Ascending aorta (tissue), 2 donors: Measurements from ENCODE around the gene NSUN3. TPM values are rescaled to one million over a fixed set of nuclear protein-coding genes. Genes with fewer than 3 reads are reported as not detected.
A peak's percentile ranks its signal among the peaks of the same experiment; 100 is the strongest.

ENCODE experiments used
- DNase-seq, 2 donors: peaks; one replicate each; pipeline ENCODE4 v3.0.0-alpha.2; 2019; ENCODE audit warnings: low spot score in 2 of 2
- H3K27ac ChIP-seq, 2 donors: fragments of 200-600 bp; sonication (generic); one replicate each; pipeline ENCODE4 v1.5.1; 2016 to 2017; ENCODE audit warnings: mild to moderate bottlenecking in 1 of 2
- H3K27me3 ChIP-seq: fragments of 200-600 bp; sonication (generic); one replicate; pipeline ENCODE4 v1.5.1; 2017
- H3K36me3 ChIP-seq, 2 donors: fragments of 200-600 bp; sonication (generic); one replicate each; pipeline ENCODE4 v1.5.1; 2016
- H3K4me1 ChIP-seq, 2 donors: fragments of 200-600 bp; sonication (generic); one replicate each; pipeline ENCODE4 v1.5.1; 2016 to 2017; ENCODE audit warnings: mild to moderate bottlenecking in 1 of 2
- H3K4me3 ChIP-seq, 2 donors: fragments of 200-600 bp; sonication (generic); one replicate each; pipeline ENCODE4 v1.5.1; 2016 to 2017; ENCODE audit warnings: mild to moderate bottlenecking in 1 of 2
- H3K9me3 ChIP-seq, 2 donors: fragments of 200-600 bp; sonication (generic); one replicate each; pipeline ENCODE4 v1.5.1; 2016
- intact Hi-C: fragments of 100-400 bp; cut with DNase I; formaldehyde crosslinking; loops from one replicate; pipeline ENCODE4 v1.15.1; 2023
- total RNA-seq: library from RNA; depleted of rRNA; stranded (reverse); fragments of >200 nt; gene quantifications from one replicate; pipeline ENCODE4 v1.1.0, GENCODE V29; 2016
- TF ChIP-seq, protein P1 (sequence below), 3 experiments: fragments of 200-600 bp in 2 of 3; fragments of 450-650 bp in 1 of 3; sonication (generic) in 2 of 3; IDR thresholded peaks; one replicate each; pipeline ENCODE4 v1.5.1; 2016 to 2019; ENCODE audit warnings: antibody characterized with exemption in 3 of 3, mild to moderate bottlenecking in 1 of 3, moderate library complexity in 1 of 3

NSUN3 gene
- total RNA-seq, 1 donor from 2014 or later, result 17.1 TPM

DNA sequence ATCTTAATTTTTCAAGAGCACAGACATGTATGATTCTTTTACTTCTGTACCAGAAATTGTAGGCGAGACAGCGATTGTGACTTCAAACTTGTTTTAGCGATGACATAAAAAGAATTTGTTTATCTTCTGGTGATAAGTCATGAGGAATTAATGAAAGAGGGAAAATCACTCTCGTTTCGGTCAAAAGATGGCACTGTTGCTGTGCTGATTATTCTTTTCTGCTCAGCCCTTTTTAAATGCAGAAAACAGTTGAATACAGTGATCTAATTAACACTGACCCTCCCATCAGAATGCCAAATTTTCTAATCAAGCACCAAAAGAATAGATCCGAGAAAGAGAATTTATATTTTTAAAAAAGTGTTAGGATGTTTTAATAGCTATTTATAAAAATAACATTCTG is 52.6 kb downstream of the NSUN3 start:
- H3K27ac ChIP-seq, result no peak overlapping the region
- no peaks in the 10 kb centered on the region for H3K9me3 ChIP-seq
- no peak for DNase-seq
- H3K4me3 ChIP-seq, result no peak overlapping the region
- intact Hi-C loops, result no loop called here
- TF ChIP-seq, protein P1, sequence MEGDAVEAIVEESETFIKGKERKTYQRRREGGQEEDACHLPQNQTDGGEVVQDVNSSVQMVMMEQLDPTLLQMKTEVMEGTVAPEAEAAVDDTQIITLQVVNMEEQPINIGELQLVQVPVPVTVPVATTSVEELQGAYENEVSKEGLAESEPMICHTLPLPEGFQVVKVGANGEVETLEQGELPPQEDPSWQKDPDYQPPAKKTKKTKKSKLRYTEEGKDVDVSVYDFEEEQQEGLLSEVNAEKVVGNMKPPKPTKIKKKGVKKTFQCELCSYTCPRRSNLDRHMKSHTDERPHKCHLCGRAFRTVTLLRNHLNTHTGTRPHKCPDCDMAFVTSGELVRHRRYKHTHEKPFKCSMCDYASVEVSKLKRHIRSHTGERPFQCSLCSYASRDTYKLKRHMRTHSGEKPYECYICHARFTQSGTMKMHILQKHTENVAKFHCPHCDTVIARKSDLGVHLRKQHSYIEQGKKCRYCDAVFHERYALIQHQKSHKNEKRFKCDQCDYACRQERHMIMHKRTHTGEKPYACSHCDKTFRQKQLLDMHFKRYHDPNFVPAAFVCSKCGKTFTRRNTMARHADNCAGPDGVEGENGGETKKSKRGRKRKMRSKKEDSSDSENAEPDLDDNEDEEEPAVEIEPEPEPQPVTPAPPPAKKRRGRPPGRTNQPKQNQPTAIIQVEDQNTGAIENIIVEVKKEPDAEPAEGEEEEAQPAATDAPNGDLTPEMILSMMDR (IDR thresholded peaks at IDR 0.05), result peak in 2 of 3 experiments; percentile 4 to 31
- H3K4me1 ChIP-seq, result no peaks in the 10 kb centered on the region
- peaks cover 3 to 7% of the 10 kb centered on the region in 2 donors for H3K36me3 ChIP-seq
- H3K27me3 ChIP-seq, result no peaks in the 10 kb centered on the region

DNA sequence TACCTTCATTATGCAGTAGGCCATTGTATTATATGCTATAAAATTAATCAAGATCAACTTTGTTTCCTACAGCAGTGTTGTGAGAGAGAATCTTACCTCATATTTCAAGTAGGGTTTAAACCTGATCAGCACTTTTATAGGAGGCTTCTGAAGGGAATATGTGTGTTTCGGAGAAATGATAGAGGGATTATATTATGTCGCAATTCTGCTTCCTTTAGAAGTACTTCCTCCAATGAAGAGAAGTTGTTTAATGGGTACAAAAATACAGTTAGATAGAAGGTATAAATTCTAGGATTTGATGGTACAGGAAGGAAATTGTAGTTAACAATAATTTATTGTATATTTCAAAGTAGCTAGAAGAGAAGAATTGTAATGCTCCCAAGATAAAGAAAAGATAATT is 54.9 kb downstream of the NSUN3 start:
- no peak for DNase-seq
- Histone ChIP-seq H3K27me3 (no peaks in the 10 kb centered on the region), H3K4me3 (no peak overlapping the region), H3K4me1 (no peaks in the 10 kb centered on the region), H3K27ac (no peak overlapping the region), H3K9me3 (no peaks in the 10 kb centered on the region), H3K36me3 (peaks cover 0 to under 1% of the 10 kb centered on the region in 2 donors)
- TF ChIP-seq, protein P1 (IDR thresholded peaks at IDR 0.05), result no peak
- intact Hi-C loops, result no loop called here

DNA sequence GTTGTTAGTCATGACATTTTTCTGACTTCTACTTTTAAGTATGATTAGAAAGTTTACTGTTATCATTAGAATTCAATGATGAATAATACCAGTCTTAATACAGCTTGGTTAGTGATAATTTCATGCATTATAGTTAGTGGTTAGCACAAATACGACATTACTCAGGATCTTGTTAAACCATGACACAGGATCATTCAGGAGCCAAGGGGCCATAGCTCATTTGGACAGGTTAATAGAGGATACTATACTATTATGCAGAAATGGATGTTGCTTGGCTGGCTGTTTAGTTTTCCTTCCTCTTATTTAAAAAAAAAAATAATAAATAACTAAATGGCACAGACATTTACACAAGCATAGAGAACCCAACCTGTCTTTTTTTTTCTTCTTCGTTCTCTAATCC is 55.5 kb downstream of the NSUN3 start:
- H3K27me3 ChIP-seq, result no peaks in the 10 kb centered on the region
- no peak for DNase-seq
- no peaks in the 10 kb centered on the region for H3K4me1 ChIP-seq
- H3K4me3 ChIP-seq, result no peak overlapping the region
- intact Hi-C loops, result no loop called here
- TF ChIP-seq, protein P1 (IDR thresholded peaks at IDR 0.05), result no peak
- H3K9me3 ChIP-seq, result no peaks in the 10 kb centered on the region
- no peak overlapping the region for H3K27ac ChIP-seq
- no peaks in the 10 kb centered on the region for H3K36me3 ChIP-seq

DNA sequence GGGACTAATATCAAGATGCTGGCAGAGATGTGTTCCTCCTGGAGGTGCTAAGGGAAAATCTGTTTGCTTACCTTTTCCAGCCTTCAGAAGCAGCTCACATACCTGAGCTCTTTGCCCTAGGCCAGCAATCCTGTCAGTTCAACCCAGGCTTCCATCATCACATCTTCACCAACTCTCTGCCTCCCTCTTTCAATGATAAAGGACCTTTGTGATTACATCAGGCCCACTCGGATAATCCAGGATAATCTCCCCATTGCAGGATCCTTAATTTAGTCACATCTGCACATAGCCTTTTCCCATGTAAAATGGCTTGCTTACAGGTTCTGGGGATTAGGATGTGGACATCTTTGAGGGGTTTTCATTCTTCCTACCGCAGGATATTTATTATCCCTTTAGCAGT is 58.3 kb downstream of the NSUN3 start:
- H3K9me3 ChIP-seq, result no peaks in the 10 kb centered on the region
- H3K36me3 ChIP-seq, result peaks cover 0 to 3% of the 10 kb centered on the region in 2 donors
- TF ChIP-seq, protein P1 (IDR thresholded peaks at IDR 0.05), result no peak
- H3K4me3 ChIP-seq, result no peak overlapping the region
- H3K4me1 ChIP-seq, result no peaks in the 10 kb centered on the region
- no peak for DNase-seq
- intact Hi-C loops, result no loop called here
- H3K27ac ChIP-seq, result no peak overlapping the region
- H3K27me3 ChIP-seq, result no peaks in the 10 kb centered on the region

DNA sequence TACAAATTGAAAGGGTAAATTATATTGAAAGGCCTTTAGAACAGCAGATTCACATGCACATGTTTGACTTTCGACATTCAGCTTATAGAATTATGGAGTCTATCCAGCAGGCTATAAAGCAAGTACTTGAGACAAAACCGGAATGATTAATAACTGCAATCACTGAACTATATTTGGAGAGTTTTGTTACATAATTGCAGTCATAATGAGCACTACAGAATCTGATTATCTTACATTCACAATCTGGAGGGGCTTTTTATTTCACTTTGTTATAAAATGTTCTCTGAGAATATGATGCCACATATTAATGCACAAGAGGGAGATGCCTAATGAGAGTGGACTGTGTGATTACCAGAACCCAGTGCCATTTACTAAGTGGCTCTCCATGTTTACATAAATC is 64.3 kb downstream of the NSUN3 start:
- no peaks in the 10 kb centered on the region for H3K27me3 ChIP-seq
- peaks cover 0 to 22% of the 10 kb centered on the region in 2 donors for H3K36me3 ChIP-seq
- H3K4me3 ChIP-seq, result no peak overlapping the region
- TF ChIP-seq, protein P1 (IDR thresholded peaks at IDR 0.05), result no peak
- no peak for DNase-seq
- H3K9me3 ChIP-seq, result no peaks in the 10 kb centered on the region
- no peak overlapping the region for H3K27ac ChIP-seq
- no peaks in the 10 kb centered on the region for H3K4me1 ChIP-seq
- intact Hi-C loops, result no loop called here

DNA sequence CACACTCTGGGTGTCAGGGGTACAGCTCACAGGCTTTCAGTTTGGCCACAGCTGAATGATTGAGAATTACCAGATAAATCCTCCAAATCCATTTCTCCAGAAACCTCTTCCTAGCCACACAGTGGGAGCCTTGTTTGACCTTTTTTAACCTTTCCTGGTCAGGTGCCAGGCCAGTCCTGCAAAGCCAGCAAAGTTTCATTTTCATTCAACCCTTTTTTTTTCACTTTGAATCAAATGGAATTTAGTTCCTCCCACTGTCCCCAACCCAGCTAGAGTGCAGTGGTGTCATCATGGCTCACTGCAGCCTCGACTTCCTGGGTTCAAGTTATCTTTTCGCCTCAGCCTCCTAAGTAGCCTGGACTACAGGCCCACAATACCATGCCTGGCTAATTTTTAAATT is 67.8 kb downstream of the NSUN3 start:
- Histone ChIP-seq H3K27ac (no peak overlapping the region), H3K4me1 (no peaks in the 10 kb centered on the region), H3K4me3 (no peak overlapping the region), H3K27me3 (no peaks in the 10 kb centered on the region), H3K36me3 (peaks cover 0 to 22% of the 10 kb centered on the region in 2 donors), H3K9me3 (no peaks in the 10 kb centered on the region)
- TF ChIP-seq, protein P1 (IDR thresholded peaks at IDR 0.05), result no peak
- no peak for DNase-seq
- intact Hi-C loops, result no loop called here
